ENCODE measurements around the gene TMEM217.
A peak's percentile ranks its signal among the peaks of the same experiment; 100 is the strongest.

Gene TMEM217

DNA sequence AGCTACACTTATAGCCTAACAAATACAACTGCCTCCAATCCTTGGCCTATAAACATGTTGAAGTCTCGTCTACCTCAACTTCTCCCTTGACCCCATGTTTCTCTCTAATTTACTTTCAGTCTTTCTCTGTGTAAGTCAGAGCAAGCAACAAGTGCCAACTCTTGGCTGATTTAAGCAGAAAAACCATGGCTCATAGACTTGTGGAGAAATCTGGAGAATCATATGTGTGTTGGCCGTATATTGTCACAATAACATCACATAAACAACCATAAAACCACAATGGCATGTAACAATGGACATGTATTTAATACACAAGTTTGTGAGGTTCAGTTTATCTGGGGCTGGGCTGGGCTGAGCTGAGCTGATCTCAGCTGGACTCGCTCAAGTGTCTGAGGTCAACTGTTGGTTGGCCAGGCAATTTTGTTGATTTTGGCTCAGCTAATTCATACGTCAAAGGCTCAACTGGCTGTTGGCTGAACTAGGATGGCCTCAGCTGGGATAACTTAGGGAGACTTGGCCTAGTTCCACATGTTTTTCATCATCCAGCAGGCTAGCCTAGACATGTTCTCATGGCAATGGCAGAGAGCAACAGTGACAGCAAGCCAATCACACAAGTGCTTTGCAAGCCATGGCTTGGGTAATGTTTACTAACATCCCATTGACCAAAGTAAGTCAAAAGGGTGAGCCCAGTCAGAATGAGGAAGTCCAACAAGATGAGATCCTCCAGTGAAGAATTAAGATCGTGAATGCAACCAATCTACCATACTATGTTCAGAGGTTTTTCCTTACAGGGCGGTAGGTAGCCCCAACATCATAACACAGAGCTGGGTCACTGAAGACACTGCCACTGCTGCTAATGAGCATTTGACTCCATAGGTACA lies 13.3 kb downstream of the TMEM217 start:
- peak; percentile 95 to 96 for DNase-seq (ENCODE audit: low read depth in 2 of 2)

DNA sequence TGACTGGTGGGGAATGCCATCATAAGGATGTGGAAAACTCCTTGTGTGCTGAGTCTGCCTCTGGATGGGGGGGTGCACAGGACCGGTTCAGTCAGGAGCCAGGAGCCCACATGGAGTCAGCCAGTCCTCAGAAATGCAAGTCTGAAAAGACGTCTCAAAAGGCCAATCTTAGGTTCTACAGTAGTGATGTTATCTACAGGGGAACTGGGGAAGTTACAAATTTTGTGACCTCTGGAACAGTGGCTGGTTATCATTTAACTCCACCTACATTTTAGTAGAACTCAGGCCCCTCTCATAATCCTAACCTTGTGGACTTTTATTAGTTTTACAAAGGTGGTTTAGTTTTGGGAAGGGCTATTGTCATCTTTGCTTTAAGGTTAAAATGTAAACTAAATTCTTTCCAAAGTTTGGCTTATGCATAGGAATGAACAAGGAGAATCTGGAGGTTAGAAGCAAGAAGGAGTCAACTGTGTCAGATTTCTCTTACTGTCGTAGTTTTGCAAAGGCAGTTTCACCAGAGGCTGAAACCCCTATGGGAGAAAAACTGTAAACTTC lies 14.1 kb downstream of the TMEM217 start:
- DNase-seq (ENCODE audit: low read depth in 2 of 2) = no peak

DNA sequence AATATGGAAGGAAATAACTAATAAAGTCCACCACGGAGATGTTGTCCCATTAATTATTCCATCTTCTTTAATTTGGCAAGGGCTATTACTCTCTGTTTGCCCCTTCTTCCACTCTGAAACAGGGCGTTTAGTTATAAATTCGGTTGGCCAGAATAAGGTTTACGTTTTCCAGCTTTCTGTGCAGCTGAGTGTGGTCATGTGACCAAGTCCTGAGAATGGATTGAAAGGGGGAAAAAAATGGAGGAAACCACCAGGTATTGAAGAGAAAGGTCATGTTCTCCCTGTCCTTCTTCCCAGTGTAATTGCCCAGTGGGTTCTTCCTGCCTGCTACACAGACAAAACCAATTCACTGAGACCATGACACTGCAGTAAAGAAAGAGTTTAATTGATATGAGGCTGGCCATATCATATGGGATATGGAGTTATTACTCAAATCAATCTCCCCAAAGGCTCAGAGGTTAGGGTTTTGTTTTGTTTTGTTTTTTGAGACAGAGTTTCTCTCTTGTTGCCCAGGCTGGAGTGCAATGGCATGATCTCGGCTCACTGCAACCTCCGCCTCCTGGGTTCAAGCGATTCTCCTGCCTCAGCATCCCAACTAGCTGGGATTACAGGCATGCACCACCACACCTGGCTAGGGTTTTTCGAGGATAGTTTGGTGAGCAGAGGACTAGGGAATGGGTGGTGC lies 14.7 kb downstream of the TMEM217 start:
- DNase-seq (ENCODE audit: low read depth in 2 of 2) = no peak

DNA sequence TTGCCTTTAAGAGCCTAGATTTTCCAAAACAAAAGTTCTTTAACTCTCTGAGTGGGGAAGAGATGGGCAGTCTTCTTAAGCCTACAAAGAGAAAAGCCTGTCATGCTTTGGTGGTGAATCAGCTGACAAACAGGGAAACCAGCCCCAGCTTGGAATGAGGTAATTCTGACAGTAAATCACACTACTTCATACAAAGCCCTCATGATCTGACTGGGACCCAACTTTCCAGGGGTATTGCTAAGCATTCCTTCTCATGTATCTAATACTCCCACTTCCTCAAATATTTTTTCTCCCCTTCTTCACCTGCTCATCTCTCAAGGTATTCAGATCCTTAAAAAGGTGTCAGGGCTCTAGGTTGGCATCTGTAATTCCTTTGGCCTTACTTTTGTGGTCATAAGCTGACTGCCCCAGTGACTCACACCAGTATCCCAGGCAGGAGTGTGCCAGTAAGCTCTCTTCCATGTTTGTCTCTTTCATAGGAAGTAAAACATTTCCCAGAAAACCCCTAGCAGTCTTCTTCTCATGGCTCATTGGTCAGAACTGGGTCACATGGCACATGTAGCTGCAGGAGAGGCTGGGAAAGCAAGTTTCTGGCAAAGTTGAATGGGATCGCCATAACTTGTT lies 15.4 kb downstream of the TMEM217 start:
- DNase-seq (ENCODE audit: low read depth in 2 of 2) = peak; percentile 97

DNA sequence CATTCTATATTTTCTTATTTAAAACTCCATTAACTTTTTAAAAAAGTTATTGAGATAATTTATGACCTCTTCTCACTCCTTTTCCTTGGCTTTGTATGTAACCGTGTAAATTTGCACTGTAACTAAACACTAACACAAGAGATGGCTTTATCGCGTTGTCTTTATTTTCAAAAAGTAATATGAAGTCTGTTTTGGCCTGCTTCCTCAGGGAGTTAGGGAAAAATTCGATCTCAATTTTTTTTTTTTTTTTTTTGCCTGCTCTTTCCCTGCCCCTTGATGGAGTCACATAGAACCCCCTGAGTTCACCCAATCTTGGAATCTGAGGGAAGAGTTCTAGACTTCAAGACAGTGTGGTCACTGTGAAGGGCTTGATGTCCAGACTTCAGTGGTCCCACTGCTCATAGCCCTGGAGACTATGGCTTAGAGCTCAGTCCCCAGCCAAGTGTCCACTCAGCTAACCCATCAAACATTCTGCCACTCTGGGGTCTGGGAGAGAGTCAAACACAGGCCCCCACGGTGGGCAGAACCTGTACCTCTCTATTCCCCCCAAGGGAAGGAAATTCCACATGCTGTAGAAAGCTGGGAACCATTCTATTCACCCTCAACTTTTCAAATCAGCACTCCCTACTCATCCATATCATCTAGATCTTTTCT lies 16.0 kb downstream of the TMEM217 start:
- DNase-seq (ENCODE audit: low read depth in 2 of 2) = no peak

DNA sequence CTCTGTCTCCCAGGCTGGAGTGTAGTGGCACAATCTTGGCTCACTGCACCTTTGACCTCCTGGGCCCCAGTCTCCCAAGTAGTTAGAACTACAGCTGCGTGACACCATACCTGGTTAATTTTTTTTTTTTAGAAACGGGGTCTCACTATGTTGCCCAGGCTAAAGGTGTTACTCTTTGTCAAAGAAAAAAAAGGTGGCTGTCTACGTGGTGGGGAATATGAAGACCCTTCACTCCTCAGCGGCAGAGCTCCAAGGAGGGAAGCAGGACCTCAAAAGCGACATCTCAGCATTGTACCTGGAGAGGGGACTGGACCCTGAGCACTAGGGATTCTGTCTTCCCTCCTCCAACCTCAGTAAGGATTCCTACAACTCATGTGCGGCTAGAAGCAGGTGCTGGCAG lies 16.8 kb downstream of the TMEM217 start:
- DNase-seq (ENCODE audit: low read depth in 2 of 2) = no peak

DNA sequence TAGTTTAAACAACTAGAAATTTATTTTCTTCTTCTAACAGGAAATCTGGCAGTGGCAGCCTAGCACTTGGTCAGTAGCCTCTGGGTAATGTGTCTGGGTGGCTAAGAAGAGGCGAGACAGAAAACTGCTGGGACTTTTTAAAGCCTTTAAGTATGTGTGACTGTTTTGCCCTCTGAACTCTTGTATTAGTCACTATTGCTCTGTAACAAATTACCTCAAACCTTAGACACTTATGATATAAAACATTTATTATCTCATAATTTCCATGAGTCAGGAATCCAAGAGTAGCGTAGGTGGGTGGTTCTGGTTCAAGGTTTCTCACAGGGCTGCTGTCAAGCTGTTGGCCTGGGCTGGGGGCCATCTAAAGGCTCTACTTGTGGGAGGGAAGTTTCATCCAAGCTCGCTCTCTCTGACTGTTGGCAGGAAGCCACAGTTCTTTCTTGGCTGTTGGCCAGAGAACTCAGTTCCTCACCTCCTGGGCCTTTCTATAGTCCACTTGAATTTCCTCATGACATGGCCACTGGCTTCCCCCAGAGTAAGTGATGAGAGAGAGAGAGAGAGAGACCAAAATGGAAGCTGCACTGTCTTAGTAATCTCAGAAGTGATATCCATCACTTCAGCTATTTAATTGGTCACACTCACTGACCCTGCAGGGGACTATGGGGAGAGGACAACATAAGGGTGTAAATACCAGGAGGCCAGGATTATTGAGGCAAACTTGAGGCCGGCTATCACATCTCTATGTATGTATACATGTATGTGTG lies 17.8 kb downstream of the TMEM217 start:
- DNase-seq (ENCODE audit: low read depth in 2 of 2) = peak; percentile 80 to 83

DNA sequence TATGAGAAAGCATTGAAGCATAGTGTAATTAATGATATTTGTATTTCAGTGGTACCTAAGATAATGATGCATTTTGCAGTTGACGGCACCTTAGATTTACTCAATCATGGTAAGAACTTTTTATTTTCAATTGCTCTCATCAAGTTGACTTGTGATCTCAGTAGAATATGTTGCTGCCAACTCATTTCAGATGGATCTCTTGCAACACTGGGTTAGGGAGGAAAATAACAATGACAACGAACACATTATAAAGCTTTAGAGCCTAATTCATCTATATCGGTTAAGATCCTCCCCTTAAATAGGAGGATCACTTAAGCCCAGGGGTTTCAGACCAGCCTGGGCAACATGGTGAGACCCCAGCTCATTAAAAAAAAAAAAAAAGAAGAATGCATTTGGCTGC lies 18.4 kb downstream of the TMEM217 start:
- DNase-seq (ENCODE audit: low read depth in 2 of 2) = no peak

DNA sequence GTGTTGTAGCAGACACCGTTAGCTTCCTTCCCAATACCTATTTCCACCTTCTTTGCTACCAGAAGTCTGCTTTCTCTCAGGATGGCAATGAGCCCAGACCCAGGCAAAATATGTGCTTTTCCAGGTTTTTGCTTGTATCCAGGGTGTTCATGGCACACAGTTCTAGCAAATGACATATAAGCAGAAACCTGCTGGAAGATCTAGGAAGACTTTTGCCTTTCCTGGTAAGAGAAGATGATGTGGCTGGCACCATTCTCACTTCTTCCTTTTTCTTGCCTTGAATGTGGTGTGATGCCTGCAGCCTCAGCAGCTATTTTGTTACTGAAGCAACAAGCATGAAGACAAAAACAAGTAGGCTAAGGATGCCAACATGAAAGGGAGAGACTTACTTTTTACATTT lies 19.6 kb downstream of the TMEM217 start:
- no peak for DNase-seq (ENCODE audit: low read depth in 2 of 2)

DNA sequence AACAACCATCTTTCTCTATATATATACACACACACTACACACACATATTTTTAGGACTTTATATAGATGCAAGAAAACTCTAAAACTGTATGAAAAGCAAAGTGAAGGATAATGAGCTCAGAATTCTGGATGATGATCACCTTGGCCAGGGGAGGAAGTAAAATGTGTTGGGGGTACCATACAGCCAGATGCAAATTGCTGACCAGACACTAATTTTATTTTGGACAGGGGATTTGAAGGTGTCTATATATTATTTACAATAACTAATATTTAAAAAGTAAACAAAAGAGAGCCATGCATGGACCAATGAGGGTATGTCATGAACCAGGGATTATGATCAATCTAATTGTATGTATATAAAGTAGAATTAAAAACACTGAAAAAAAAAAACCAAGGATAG lies 20.2 kb downstream of the TMEM217 start:
- no peak for DNase-seq (ENCODE audit: low read depth in 2 of 2)

DNA sequence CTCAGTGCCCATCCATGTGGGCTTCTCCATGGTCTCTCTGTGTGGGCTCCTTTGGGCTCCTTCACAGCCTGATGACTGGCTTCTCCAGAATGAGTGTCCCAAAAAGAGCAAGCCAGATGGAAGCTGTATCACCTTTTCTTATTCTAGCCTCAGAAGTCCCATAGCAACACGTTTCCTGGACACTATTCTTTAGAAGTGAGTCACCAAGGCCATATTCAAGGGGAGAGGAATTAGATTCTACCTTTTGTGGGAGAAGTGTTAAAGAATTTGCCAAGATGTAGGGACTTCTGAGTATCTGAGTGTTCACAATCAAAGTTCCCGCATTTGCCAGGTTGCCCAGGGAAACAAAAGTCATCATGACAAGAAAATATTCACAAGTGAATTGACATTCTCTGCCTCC lies 21.0 kb downstream of the TMEM217 start:
- DNase-seq (ENCODE audit: low read depth in 2 of 2) = no peak

DNA sequence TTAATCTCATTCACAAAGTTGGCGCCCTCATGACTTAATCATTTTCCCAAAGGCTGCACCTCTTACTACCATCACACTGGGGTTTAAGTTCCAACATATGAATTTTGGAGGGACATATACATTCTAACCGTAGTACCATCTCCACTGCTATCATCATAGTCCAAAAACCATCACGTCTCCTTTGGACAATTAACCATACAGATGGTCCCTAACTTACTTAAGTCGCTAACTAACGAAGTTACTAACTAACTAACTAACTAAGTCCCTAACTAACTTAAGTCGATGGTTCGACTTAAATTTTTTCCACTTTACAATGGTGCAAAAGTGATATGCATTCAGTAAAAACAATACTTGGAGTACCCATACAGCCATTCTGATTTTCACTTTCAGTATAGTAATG lies 24.4 kb downstream of the TMEM217 start:
- no peak for DNase-seq (ENCODE audit: low read depth in 2 of 2)

DNA sequence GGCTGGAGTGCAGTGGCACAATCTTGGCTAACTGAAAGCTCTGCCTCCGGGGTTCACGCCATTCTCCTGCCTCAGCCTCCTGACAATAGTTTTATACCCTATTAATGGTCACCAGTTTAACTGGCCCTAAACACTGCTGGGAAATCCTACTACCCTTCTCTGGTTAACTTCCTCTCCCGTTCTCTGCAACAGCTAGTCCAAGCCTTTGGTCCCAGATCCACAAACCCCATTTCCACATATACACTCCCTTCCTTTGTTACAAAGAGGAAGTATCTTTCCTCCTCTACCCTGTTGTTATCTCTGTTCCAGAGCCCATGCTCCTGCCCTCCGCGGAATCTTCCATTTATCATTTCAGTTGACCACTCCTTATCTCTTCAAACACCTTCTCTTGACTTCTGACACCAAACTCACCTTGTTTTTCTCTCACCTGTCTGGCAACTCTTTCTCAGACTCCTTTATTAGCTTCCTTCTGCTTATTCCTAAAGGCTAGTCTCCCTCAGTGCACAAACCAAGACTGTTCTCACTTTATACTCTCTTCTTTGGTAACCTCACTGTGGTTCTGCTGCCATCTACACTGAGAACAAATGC lies 25.4 kb downstream of the TMEM217 start:
- DNase-seq (ENCODE audit: low read depth in 2 of 2) = no peak

DNA sequence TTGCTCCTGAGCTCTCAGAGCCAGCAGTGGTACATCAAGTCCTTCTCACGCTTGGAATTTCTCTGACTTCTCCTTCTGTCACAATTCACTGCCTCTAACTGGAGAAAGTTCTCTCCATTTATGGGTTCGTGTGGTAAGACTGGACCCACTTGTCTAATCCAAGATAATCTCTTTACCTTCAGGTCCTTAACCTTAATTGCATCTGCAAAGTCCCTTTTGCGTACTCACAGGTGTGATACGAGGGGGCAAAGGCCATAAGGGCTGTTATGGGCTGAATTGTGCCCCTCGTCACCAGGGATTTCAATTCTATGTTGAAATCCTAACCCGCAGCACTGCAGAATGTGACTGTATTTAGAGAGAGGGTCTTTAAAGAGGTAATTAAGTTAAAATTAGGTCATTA lies 27.8 kb downstream of the TMEM217 start:
- DNase-seq (ENCODE audit: low read depth in 2 of 2) = no peak

DNA sequence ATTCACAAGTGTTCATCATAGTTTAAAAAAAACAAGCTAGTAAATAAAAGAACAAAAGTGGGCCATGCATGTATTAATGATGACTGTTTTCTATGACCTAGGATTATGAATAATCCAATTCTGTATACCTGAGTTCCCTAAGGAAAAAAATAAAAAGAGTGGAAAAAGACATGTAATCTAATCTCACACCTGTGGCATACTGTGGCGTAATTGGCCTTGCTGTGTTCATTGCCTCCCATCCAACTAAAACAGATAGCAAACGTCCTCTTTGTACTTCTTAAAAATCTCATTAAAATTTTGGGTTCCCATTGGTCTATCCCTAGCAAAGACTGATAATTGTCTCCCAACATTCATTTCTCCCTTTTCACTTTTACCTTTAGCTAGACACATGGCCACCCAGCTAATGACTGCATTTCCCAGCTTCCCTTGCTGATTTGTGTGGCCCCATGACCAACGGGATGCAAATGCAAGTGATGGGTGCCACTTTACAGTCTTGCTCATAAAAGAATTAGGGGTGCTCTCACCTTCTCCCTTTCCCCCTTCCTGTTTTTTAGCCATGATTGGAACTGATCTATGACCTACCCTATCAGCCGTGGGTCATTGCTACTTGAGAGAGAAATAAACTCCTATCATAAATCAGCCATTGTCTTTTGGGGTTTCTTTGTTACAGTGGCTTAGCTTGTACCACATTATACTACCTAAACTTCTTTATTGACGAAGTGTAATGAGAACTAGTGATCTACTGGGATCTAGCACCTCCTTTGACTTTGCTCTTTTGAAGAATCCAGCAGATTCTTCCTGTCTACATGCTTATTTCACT lies 32.4 kb downstream of the TMEM217 start:
- no peak for DNase-seq (ENCODE audit: low read depth in 2 of 2)

DNA sequence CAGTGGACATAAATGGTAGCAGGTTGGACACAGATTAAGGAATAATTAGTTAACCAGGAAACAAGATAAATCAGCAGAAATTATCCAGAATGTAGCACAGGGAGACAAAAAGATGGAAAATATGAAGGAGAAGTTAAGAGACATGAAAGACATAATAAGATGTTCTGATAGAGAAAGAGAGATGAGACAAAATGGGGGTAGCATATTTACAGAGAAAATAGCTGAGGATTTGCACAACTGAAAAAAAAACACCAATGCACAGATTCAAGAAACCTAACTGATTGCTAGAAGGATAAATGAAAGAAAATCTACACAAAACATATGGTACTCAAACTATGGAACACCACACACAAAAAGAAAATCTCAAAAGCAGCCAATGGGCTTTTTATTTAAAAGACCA lies 35.0 kb downstream of the TMEM217 start:
- DNase-seq (ENCODE audit: low read depth in 2 of 2) = no peak

DNA sequence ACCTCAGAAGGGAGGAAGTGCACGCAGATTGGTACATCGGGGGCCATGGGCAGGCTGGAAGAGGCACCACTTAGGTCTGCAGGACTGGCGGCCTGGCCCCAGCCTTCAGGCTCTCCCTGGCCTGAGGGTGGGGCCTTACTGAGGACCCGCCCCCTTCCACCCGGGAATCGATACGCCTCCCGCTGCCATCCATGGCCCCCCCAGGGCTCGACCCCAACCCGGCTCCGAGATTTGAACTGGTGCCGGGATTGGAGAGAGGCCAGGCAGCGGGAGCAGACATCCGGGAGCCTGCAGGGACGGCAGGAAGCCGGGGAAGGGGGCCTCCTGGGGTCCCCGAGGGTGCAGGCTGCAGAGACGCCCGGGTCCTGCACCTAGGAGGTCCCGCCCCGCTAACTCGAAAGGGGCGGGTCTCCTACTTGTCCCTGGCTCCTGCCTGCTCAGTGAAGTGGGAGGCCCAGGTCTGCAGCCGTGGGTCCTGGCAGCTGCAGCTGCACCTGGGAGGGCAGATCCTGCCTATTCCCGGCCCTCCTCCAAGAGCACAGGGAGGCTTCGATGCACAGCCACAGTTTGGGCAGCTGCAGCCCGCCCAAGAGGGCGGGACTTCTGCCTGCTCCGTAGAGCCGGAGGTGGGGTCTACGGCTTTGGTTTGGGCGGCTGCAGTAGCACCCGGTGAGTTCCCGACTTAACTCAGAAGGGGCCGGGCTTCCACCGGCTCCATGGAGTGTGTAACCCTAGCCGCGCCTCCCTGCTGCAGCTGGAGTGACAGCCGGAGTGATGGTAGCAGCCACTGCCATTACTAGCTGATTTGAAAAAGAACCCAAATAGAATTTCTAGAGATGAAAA lies 35.6 kb downstream of the TMEM217 start:
- DNase-seq (ENCODE audit: low read depth in 2 of 2) = peak; percentile 66 to 67

DNA sequence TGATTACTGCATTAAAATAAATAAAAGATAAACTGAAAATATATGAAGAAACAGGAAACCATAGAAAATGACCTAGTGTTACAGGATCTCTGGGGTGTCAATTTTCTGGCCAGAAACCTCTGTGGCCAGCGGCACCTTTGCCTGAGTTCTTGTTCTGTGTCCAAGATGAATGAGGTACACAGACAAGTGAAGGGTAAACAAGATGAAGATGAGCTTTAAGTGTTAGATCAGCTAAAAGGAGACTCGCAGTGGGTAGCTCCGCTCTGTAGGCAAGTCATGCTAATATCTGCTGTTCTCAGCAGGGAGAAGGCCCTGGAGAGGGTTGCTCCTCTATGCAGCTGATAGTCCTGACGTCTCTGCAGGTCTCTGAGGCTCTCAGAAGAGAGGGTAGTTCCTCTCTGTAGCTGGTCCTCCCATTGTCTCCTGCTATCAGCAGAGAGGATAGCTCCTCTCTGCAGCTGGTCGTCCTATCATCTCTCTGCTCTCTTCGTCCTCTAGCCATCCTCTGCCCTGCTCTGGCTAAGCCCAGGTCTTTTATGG lies 36.3 kb downstream of the TMEM217 start:
- no peak for DNase-seq (ENCODE audit: low read depth in 2 of 2)

DNA sequence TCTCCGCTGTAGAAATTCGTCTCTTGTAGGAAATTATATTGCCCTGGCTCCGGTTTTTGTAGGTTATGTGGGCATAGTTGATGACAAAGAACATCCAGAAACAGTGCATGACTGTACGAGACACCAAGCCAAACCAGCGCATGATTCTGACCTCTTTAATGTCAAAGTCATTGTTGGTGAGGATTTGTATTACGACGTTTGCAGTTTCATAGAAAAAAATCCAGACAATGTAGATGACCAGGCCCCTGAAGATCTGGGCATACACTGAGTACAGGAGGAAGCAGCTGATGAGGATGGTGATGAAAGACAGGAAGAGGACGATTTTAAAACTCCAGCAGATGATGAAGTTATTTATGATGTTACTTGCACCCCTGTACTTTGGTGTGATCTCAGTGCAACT lies 39.4 kb downstream of the TMEM217 start:
- no peak for DNase-seq (ENCODE audit: low read depth in 2 of 2)

Measured in fibroblast of skin of left quadriceps (primary cell).